GM19463 (cell line): ENCODE data around the gene DRAP1.
"Not testable (repeated sequence)": the region's sequence is repeated elsewhere in the genome, so short reads cannot be mapped to it uniquely, and the experiment has no call there.

Source experiments
- ATAC-seq: cut with Tn5 transposase; IDR thresholded peaks from one replicate; pipeline ENCODE4 v1.9.1; 2021; ENCODE audit warnings: mild to moderate bottlenecking, moderate library complexity; ENCODE audit not compliant: unreplicated experiment

DRAP1 gene

GRCh38 chr11:65927904-65928397 is 8.7 kb downstream of the DRAP1 start:
- ATAC-seq: peak; percentile 81

GRCh38 chr11:65928667-65929066 is 9.4 kb downstream of the DRAP1 start:
- ATAC-seq: no peak

GRCh38 chr11:65931773-65932557 is 12.7 kb downstream of the DRAP1 start:
- no peak for ATAC-seq

- ATAC-seq: no peak
Measured at GRCh38 chr11:65932558-65932919, 13.3 kb downstream of the DRAP1 start.

GRCh38 chr11:65934014-65934413 is 14.8 kb downstream of the DRAP1 start:
- ATAC-seq: no peak

GRCh38 chr11:65937766-65938165 is 18.5 kb downstream of the DRAP1 start:
- no peak for ATAC-seq

GRCh38 chr11:65941720-65942310 is 22.6 kb downstream of the DRAP1 start:
- no peak for ATAC-seq

GRCh38 chr11:65942531-65942930 is 23.3 kb downstream of the DRAP1 start:
- no peak for ATAC-seq

GRCh38 chr11:65944191-65944590 is 25.0 kb downstream of the DRAP1 start:
- ATAC-seq: no peak

- ATAC-seq: no peak
Measured at GRCh38 chr11:65944767-65945166, 25.5 kb downstream of the DRAP1 start.

- ATAC-seq: no peak
Measured at GRCh38 chr11:65945430-65945911, 26.2 kb downstream of the DRAP1 start, which contains the start of gene TSGA10IP. Gene TSGA10IP (plus strand): TSS chr11:65945480. CDS start chr11:65945676, 196 bp downstream.

- no peak for ATAC-seq
Measured at GRCh38 chr11:65945941-65946558, 26.8 kb downstream of the DRAP1 start.

GRCh38 chr11:65946655-65947054 is 27.4 kb downstream of the DRAP1 start:
- no peak for ATAC-seq

GRCh38 chr11:65947133-65947532 is 27.9 kb downstream of the DRAP1 start:
- ATAC-seq: no peak

GRCh38 chr11:65947603-65948125 is 28.4 kb downstream of the DRAP1 start:
- ATAC-seq: no peak

GRCh38 chr11:65950711-65951110 is 31.5 kb downstream of the DRAP1 start:
- ATAC-seq: not testable (repeated sequence)

- ATAC-seq: not testable (repeated sequence)
Measured at GRCh38 chr11:65951641-65952040, 32.4 kb downstream of the DRAP1 start.

GRCh38 chr11:65952052-65952521 is 32.9 kb downstream of the DRAP1 start:
- ATAC-seq: no peak

- no peak for ATAC-seq
Measured at GRCh38 chr11:65953471-65953870, 34.2 kb downstream of the DRAP1 start.

GRCh38 chr11:65954771-65955170 is 35.5 kb downstream of the DRAP1 start:
- no peak for ATAC-seq

GRCh38 chr11:65958291-65958690 is 39.1 kb downstream of the DRAP1 start:
- ATAC-seq: no peak
